K562 (cell line): ENCODE measurements around the gene OPA3. TPM values are rescaled to one million over a fixed set of nuclear protein-coding genes. Genes with fewer than 3 reads are reported as not detected.
A peak's percentile ranks its signal among the peaks of the same experiment; 100 is the strongest.

Experiments used
- ATAC-seq: fragments of 200-7000 bp; cut with Tn5 transposase; 3 replicates; pipeline ENCODE4 v1.9.1; 2020; ENCODE audit warnings: moderate library complexity
- BruUV-seq: library from RNA; stranded (reverse); fragments of 400-500 nt; replicated peaks from 2 replicates; lab custom pipeline; 2021; lab: Mats Ljungman, UMichigan
- CTCF ChIA-PET: fragments of 300-600 bp; formaldehyde crosslinking; extraction: SDS; loops from one replicate; lab custom pipeline; 2021; ENCODE audit warnings: low intra/inter-chr PET ratio; lab: Yijun Ruan, JAX
- POLR2A ChIA-PET: fragments of 300-600, 350-650 bp; sonication (Branson Sonifier 250); formaldehyde crosslinking; extraction: SDS; loops from one replicate; lab custom pipeline; 2021; ENCODE audit warnings: antibody characterized with exemption, inconsistent platforms; lab: Yijun Ruan, JAX
- DNase-seq, 4 experiments: peaks; one replicate each; pipeline versions ENCODE4 v3.0.0 to v3.0.0-alpha.2; 2011 to 2018; ENCODE audit warnings: low spot score in 3 of 4, mixed read lengths in 3 of 4; ENCODE audit errors: extremely low read depth in 1 of 4
- FAIRE-seq: peaks from 2 replicates; lab custom pipeline; 2011; peaks lifted over from hg19 to GRCh38; lab: Jason Lieb, UNC
- H2AFZ ChIP-seq: 2 replicates; pipeline ENCODE4 v1.6.0; 2011; ENCODE audit warnings: low read depth, low read length, control low read depth, inconsistent platforms
- H3K27ac ChIP-seq: fragments of 200-600 bp; 3 replicates; pipeline ENCODE4 v1.8.0; 2011; ENCODE audit warnings: low read depth, mild to moderate bottlenecking, control low read depth, inconsistent platforms, low read length, moderate library complexity, mixed read lengths; ENCODE audit errors: extremely low read depth
- H3K27me3 ChIP-seq, 2 experiments: fragments of 300-600 bp in 1 of 2; 2 replicates in 1 of 2; 3 replicates in 1 of 2; pipeline versions ENCODE4 v1.6.0 to v1.8.0; 2011; ENCODE audit warnings: inconsistent platforms in 2 of 2, low read length in 2 of 2, mild to moderate bottlenecking in 1 of 2, mixed read lengths in 1 of 2, moderate library complexity in 1 of 2; ENCODE audit not compliant: control insufficient read depth in 2 of 2, insufficient read depth in 2 of 2
- H3K36me3 ChIP-seq: fragments of 300-600 bp; 3 replicates; pipeline ENCODE4 v1.8.0; 2011; ENCODE audit warnings: mild to moderate bottlenecking, low read length, inconsistent platforms; ENCODE audit not compliant: control insufficient read depth, insufficient read depth
- H3K4me1 ChIP-seq, 2 experiments: fragments of 200-600 bp in 1 of 2; replicated peaks in 1 of 2; 2 replicates in 1 of 2; 3 replicates in 1 of 2; pipeline versions ENCODE4 v1.5.1 to v1.8.0; 2011; ENCODE audit warnings: inconsistent platforms in 2 of 2, low read length in 2 of 2, mild to moderate bottlenecking in 1 of 2, mixed read lengths in 1 of 2, moderate library complexity in 1 of 2; ENCODE audit not compliant: control insufficient read depth in 2 of 2, insufficient read depth in 2 of 2
- H3K4me2 ChIP-seq: 2 replicates; pipeline ENCODE4 v1.6.1; 2011; ENCODE audit warnings: low read length, control low read depth, inconsistent platforms, mixed read lengths; ENCODE audit not compliant: insufficient read depth
- H3K4me3 ChIP-seq: fragments of 200-600 bp; sonication (generic), shearing (Covaris generic); 2 replicates; pipeline ENCODE4 v1.5.1; 2016; ENCODE audit warnings: control low read depth, inconsistent platforms
- H3K79me2 ChIP-seq: fragments of 200-600 bp; 3 replicates; pipeline ENCODE4 v1.8.0; 2011; ENCODE audit warnings: low read length, inconsistent platforms; ENCODE audit not compliant: control insufficient read depth, insufficient read depth
- H3K9ac ChIP-seq, 2 experiments: 2 replicates each; pipeline versions ENCODE4 v1.6.0 to v1.6.1; 2011; ENCODE audit warnings: low read depth in 2 of 2, low read length in 2 of 2, control low read depth in 1 of 2, inconsistent platforms in 1 of 2, mild to moderate bottlenecking in 1 of 2, mixed read lengths in 1 of 2; ENCODE audit not compliant: insufficient read depth in 1 of 2
- H3K9me1 ChIP-seq: one replicate; pipeline ENCODE4 v1.6.0; 2011; ENCODE audit warnings: inconsistent platforms, mild to moderate bottlenecking, low read length, moderate library complexity; ENCODE audit not compliant: control insufficient read depth, insufficient read depth
- H3K9me3 ChIP-seq: replicated peaks from 2 replicates; pipeline ENCODE4 v1.5.1; 2011; ENCODE audit warnings: low read depth, low read length, inconsistent platforms; ENCODE audit not compliant: control insufficient read depth, insufficient read depth
- H4K20me1 ChIP-seq: replicated peaks from 2 replicates; pipeline ENCODE4 v1.6.1; 2011; ENCODE audit warnings: low read length, inconsistent platforms, mixed read lengths; ENCODE audit not compliant: control insufficient read depth, insufficient read depth
- AFF4 ChIP-seq: sonication (generic); formaldehyde crosslinking; IDR thresholded peaks from 2 replicates; pipeline ENCODE4 v1.8.0; 2023; ENCODE audit warnings: mild to moderate bottlenecking, missing genetic modification reagents
- DPF2 ChIP-seq: fragments of 450-650 bp; IDR thresholded peaks from 2 replicates; pipeline ENCODE4 v1.6.1; 2016
- PHF8 ChIP-seq: fragments of 200-600 bp; sonication (generic); IDR thresholded peaks from 2 replicates; pipeline ENCODE4 v1.6.1; 2012; ENCODE audit warnings: mixed run types, mild to moderate bottlenecking, inconsistent platforms, low read length, moderate library complexity, borderline replicate concordance
- PURB ChIP-seq: sonication (generic); formaldehyde crosslinking; IDR thresholded peaks from 2 replicates; pipeline ENCODE4 v1.9.0; 2021; ENCODE audit warnings: low read depth, mild to moderate bottlenecking, missing genetic modification reagents
- RUNX1 ChIP-seq: sonication (generic); IDR thresholded peaks from 2 replicates; pipeline ENCODE4 v1.6.1; 2016; ENCODE audit warnings: antibody characterized with exemption, low read depth
- TAF1 ChIP-seq: IDR thresholded peaks from 2 replicates; pipeline ENCODE4 v1.6.1; 2011; ENCODE audit warnings: mild to moderate bottlenecking, low read length, moderate library complexity; ENCODE audit not compliant: insufficient read depth, control insufficient read depth, severe bottlenecking; ENCODE audit errors: extremely low read depth
- THAP7 ChIP-seq: fragments of 250-450 bp; sonication (Bioruptor Pico); IDR thresholded peaks from 2 replicates; pipeline ENCODE4 v1.5.0; 2021
- ZBTB7A ChIP-seq: IDR thresholded peaks from 2 replicates; pipeline ENCODE4 v1.6.1; 2011; ENCODE audit warnings: low read depth, mild to moderate bottlenecking, low read length, moderate library complexity, borderline replicate concordance; ENCODE audit not compliant: control insufficient read depth
- ZC3H4 ChIP-seq: sonication (generic); formaldehyde crosslinking; IDR thresholded peaks from 2 replicates; pipeline ENCODE4 v1.9.0; 2021; ENCODE audit warnings: missing genetic modification reagents, borderline replicate concordance
- ZNF408 ChIP-seq: fragments of 250-450 bp; sonication (Bioruptor Pico); IDR thresholded peaks from 2 replicates; pipeline ENCODE4 v1.4.0; 2020; ENCODE audit warnings: low read depth, mild to moderate bottlenecking, moderate library complexity
- WGBS: fragments of 100-300 bp; shearing (Covaris generic); methylation state at CpG from one replicate; pipeline ENCODE4 v1.1.6; 2016; ENCODE audit warnings: low coverage, mixed read lengths; ENCODE audit not compliant: insufficient coverage; ENCODE audit errors: missing lambda C conversion rate; 5-methylcytosine and 5-hydroxymethylcytosine counted together
- in situ Hi-C: fragments of 300-500 bp; cut with MboI; formaldehyde crosslinking; loops from 4 replicates; pipeline ENCODE4 v1.15.0; 2018; ENCODE audit warnings: inconsistent platforms, mixed read lengths
- intact Hi-C: fragments of 100-400 bp; cut with micrococcal nuclease; formaldehyde crosslinking; loops from 2 replicates; pipeline ENCODE4 v1.14.2; 2022
- polyA plus RNA-seq, 8 experiments: library from polyadenylated mRNA; depleted of rRNA in 4 of 8; stranded (reverse) in 5 of 8; unstranded in 3 of 8; fragments of >200 nt; fragmentation: Nextera tagmentation in 2 of 8; fragmentation: Illumina TruSeq in 1 of 8; extraction: Ambion mirVana in 2 of 8; extraction: Trizol in 1 of 8; gene quantifications; 2 replicates each; pipeline versions ENCODE4 v1.2.1 to v1.2.3, GENCODE V29; 2011 to 2014; ENCODE audit warnings: inconsistent platforms in 1 of 8, missing spikeins in 1 of 8
- total RNA-seq, 7 experiments: library from RNA; depleted of rRNA in 6 of 7; stranded (reverse); fragments of >200 nt in 6 of 7; fragmentation: Illumina TruSeq in 2 of 7; extraction: Trizol in 2 of 7; gene quantifications; 2 replicates each; pipeline versions ENCODE4 v1.2.1 to v1.2.3, GENCODE V29; 2011 to 2021; ENCODE audit warnings: low replicate concordance in 1 of 7

OPA3 gene
- total and polyA plus RNA-seq, 9 of the 15 experiments (the other 6 are each of a cell fraction or from before 2014, with no cell fraction given), result 1.4 to 18.8 (median 9.0) TPM

- Histone ChIP-seq H3K27me3 (0 out of 5 replicates have a peak, but pooled peaks cover 0 to 4% of the 10 kb centered on the region in 2 experiments), H3K9ac (peak overlapping the region in 1 of 2 experiments; percentile 75; a peak in 2 of 4 replicates), H3K4me2 (peak overlapping the region; percentile 69), H3K36me3 (no peaks in the 10 kb centered on the region), H3K4me3 (no peak overlapping the region), H3K27ac (no peak overlapping the region), H2AFZ (peak overlapping the region; percentile 90), H3K9me1 (no peaks in the 10 kb centered on the region), H4K20me1 (no peaks in the 10 kb centered on the region), H3K79me2 (no peaks in the 10 kb centered on the region), H3K9me3 (no peaks in the 10 kb centered on the region), H3K4me1 (peaks cover 21 to 22% of the 10 kb centered on the region in 2 experiments)
- FAIRE-seq, result peak; percentile 76
- in situ Hi-C loops (no loop called here), intact Hi-C loops (loop anchor here (1.0 to 2.0 kb wide), 2 partner anchors 52 to 90 kb away; no protein-coding TSS in a partner anchor)
- BruUV-seq, result no TSS peak
- peak; percentile 98 for ATAC-seq
- ChIA-PET POLR2A (interaction anchor here (0.6 to 1.7 kb wide), 3 partner anchors 25 to 51 kb away, joined by 4 to 9 read pairs (median 5); no protein-coding TSS in a partner anchor), CTCF (interaction anchor here (0.6 to 2.4 kb wide), 2 partner anchors 51 to 210 kb away, joined by 4 to 25 read pairs; no protein-coding TSS in a partner anchor)
- WGBS, result 36% methylated on average over 41 of the region's 48 CpGs
- peak; percentile 79 to 88 (median 82) for DNase-seq
- no peak for TF ChIP-seq ZC3H4 (CRISPR knock-in tag)
- no peak for TF ChIP-seq ZNF408 (CRISPR knock-in tag)
- TF ChIP-seq RUNX1, result no peak
- peak; percentile 72; the same call in 1 of the 2 replicates for TF ChIP-seq AFF4 (CRISPR knock-in tag)
- TF ChIP-seq DPF2, result no peak; the same call in 1 of the 2 replicates
- TF ChIP-seq TAF1, result no peak
- TF ChIP-seq ZBTB7A, result no peak
- TF ChIP-seq PHF8, result no peak
- no peak for TF ChIP-seq THAP7 (CRISPR knock-in tag)
- TF ChIP-seq PURB (CRISPR knock-in tag), result no peak
Measured at GRCh38 chr19:45591004-45591637, 6.5 kb upstream of the OPA3 start.
